Measurements from ENCODE around the gene P2RX6.

P2RX6 gene

DNA sequence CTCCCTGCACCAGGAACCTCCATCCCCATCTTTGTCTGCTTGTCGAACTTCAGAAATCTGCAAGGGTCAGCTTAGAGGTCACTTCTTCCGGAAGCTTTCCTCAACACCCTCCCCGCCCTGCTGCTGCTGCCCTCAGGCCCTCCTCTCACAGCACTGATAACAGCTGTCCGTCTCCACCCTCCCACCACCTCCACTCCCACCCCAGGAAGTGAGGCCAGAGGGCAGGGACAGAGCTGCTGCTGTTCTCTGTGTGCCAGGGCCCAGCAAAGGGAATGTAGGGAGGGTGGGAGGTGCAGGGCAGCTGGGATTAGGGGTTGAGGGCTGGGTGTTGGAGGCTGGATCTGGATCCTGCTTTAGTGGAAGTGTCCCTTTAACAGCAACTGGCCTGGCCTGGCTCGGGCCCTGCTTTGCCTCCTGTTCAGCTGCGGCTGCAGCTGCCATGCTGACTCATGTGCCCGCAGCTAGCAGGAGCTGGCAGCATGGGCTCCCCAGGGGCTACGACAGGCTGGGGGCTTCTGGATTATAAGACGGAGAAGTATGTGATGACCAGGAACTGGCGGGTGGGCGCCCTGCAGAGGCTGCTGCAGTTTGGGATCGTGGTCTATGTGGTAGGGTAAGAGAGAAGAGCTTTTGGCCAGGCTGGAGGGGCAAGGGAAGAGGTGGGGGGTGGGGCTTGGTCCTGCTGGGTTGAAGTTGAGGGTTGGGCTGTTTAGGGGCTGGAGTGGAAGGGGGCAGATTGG lies at the start of gene P2RX6:
Gene P2RX6 (plus strand): TSS at position 440 of the 740 bp plus-strand sequence. CDS start 10 bp downstream, at position 450.
- TF ChIP-seq TCF4 (CRISPR knock-in tag; IDR thresholded peaks at IDR 0.05; ENCODE audit: borderline replicate concordance) (peak; percentile 42; the same call in 1 of the 2 replicates), POU6F1 (CRISPR knock-in tag; IDR thresholded peaks at IDR 0.05; ENCODE audit: borderline replicate concordance, low read depth) (no peak)
- peak; percentile 70 for ATAC-seq

- TF ChIP-seq, protein P1, sequence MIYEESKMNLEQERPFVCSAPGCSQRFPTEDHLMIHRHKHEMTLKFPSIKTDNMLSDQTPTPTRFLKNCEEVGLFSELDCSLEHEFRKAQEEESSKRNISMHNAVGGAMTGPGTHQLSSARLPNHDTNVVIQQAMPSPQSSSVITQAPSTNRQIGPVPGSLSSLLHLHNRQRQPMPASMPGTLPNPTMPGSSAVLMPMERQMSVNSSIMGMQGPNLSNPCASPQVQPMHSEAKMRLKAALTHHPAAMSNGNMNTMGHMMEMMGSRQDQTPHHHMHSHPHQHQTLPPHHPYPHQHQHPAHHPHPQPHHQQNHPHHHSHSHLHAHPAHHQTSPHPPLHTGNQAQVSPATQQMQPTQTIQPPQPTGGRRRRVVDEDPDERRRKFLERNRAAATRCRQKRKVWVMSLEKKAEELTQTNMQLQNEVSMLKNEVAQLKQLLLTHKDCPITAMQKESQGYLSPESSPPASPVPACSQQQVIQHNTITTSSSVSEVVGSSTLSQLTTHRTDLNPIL (CRISPR knock-in tag; IDR thresholded peaks at IDR 0.05; ENCODE audit: low read depth): no peak
- TF ChIP-seq RARB (CRISPR knock-in tag; IDR thresholded peaks at IDR 0.05): no peak
- no peak for TF ChIP-seq PATZ1 (CRISPR knock-in tag; IDR thresholded peaks at IDR 0.05; ENCODE audit: borderline replicate concordance)
- no peak for TF ChIP-seq CSDC2 (CRISPR knock-in tag; IDR thresholded peaks at IDR 0.05)
- TF ChIP-seq ZC3H10 (CRISPR knock-in tag; IDR thresholded peaks at IDR 0.05): no peak
- no peak for TF ChIP-seq TOX (CRISPR knock-in tag; IDR thresholded peaks at IDR 0.05; ENCODE audit: borderline replicate concordance)
- no peak for TF ChIP-seq GLIS3 (CRISPR knock-in tag; IDR thresholded peaks at IDR 0.05)
- TF ChIP-seq ISL1 (CRISPR knock-in tag; IDR thresholded peaks at IDR 0.05): no peak
- no peak for TF ChIP-seq ZNF565 (CRISPR knock-in tag; conservative IDR thresholded peaks at IDR 0.05; ENCODE audit: low read depth)
- no peak for TF ChIP-seq ARNTL (CRISPR knock-in tag; IDR thresholded peaks at IDR 0.05; ENCODE audit: borderline replicate concordance, low read depth)
Measured at GRCh38 chr22:20965888-20966855, 48.8 kb upstream of the P2RX6 start.

DNA sequence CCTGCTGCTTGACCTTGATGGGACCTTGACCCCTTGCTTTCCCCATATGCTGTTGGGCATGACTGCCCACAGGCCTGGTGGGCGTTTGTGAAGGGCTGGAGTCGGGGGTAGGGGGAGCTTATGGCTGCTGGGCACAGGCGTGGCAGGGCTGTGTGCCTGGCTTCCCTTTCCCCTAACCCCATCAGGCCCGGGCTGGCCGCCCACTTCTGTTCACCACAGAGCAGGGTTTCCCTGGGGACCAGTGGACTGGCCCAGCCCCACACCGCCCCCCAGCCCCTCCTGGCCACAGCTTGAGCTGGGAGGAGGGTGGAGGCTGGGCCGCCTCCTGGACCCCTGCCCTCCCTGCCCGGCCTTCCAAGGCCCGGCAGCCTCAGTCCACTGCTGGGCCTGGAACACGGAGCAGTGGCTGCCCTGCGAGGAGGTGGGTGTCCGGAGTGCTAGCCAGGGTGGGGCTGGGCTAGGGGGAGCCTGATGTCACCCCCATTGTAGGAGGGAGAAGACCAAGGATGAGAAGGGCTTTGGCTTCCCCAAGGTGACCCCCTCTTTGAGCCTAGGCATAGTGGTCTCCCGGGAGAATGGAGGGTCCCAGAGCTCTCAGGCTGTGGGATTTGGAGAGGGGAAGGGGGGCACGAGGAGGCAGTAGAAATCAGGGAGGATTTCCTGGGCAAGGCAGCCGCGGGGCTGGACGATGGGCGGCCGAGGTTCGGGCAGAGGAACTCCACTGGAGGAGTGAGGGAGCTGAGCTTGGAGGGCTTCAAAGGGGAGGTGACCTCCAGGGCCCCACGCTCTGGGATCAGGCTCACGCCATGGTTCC lies 47.9 kb upstream of the P2RX6 start, which contains the start of gene AIFM3:
Gene AIFM3 (plus strand): TSS at position 373 of the 814 bp plus-strand sequence. CDS start 690 bp downstream, outside the sequence.
- ATAC-seq: no peak

More at GRCh38 chr22:20965888-20966855, 48.8 kb upstream of the P2RX6 start:
- peak; percentile 17; the same call in 2 of the 3 replicates for ATAC-seq

More for the DNA sequence above, 47.9 kb upstream of the P2RX6 start, which contains the start of gene AIFM3:
- TF ChIP-seq ZNF8 (CRISPR knock-in tag; IDR thresholded peaks at IDR 0.05) (no peak), ARNTL (CRISPR knock-in tag; IDR thresholded peaks at IDR 0.05; ENCODE audit: borderline replicate concordance, low read depth) (no peak), CSRNP3 (CRISPR knock-in tag; IDR thresholded peaks at IDR 0.05) (no peak), ZFP30 (CRISPR knock-in tag; IDR thresholded peaks at IDR 0.05) (no peak), RARB (CRISPR knock-in tag; IDR thresholded peaks at IDR 0.05) (no peak), ESRRG (CRISPR knock-in tag; IDR thresholded peaks at IDR 0.05) (no peak), ZFP3 (CRISPR knock-in tag; IDR thresholded peaks at IDR 0.05) (no peak), GLIS3 (CRISPR knock-in tag; IDR thresholded peaks at IDR 0.05) (no peak), ISL1 (CRISPR knock-in tag; IDR thresholded peaks at IDR 0.05) (no peak), CSDC2 (CRISPR knock-in tag; IDR thresholded peaks at IDR 0.05) (no peak), OSR1 (CRISPR knock-in tag; IDR thresholded peaks at IDR 0.05) (no peak), PPARA (CRISPR knock-in tag; IDR thresholded peaks at IDR 0.05; ENCODE audit: borderline replicate concordance) (no peak), POU6F1 (CRISPR knock-in tag; IDR thresholded peaks at IDR 0.05; ENCODE audit: borderline replicate concordance, low read depth) (no peak), ZC3H10 (CRISPR knock-in tag; IDR thresholded peaks at IDR 0.05) (no peak)
- TF ChIP-seq, protein P2, sequence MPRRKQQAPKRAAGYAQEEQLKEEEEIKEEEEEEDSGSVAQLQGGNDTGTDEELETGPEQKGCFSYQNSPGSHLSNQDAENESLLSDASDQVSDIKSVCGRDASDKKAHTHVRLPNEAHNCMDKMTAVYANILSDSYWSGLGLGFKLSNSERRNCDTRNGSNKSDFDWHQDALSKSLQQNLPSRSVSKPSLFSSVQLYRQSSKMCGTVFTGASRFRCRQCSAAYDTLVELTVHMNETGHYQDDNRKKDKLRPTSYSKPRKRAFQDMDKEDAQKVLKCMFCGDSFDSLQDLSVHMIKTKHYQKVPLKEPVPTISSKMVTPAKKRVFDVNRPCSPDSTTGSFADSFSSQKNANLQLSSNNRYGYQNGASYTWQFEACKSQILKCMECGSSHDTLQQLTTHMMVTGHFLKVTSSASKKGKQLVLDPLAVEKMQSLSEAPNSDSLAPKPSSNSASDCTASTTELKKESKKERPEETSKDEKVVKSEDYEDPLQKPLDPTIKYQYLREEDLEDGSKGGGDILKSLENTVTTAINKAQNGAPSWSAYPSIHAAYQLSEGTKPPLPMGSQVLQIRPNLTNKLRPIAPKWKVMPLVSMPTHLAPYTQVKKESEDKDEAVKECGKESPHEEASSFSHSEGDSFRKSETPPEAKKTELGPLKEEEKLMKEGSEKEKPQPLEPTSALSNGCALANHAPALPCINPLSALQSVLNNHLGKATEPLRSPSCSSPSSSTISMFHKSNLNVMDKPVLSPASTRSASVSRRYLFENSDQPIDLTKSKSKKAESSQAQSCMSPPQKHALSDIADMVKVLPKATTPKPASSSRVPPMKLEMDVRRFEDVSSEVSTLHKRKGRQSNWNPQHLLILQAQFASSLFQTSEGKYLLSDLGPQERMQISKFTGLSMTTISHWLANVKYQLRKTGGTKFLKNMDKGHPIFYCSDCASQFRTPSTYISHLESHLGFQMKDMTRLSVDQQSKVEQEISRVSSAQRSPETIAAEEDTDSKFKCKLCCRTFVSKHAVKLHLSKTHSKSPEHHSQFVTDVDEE (CRISPR knock-in tag; IDR thresholded peaks at IDR 0.05): no peak

Data from SK-N-SH treated with all-trans-retinoic acid at 6 μM for 48 hours (cell line).